K562 (cell line): Measurements from ENCODE around the gene WFIKKN1. TPM values are rescaled to one million over a fixed set of nuclear protein-coding genes. Genes with fewer than 3 reads are reported as not detected.

Experiments used
- BCL6 ChIP-seq: fragments of 250-450 bp; sonication (Bioruptor Pico); IDR thresholded peaks from 2 replicates; pipeline ENCODE4 v1.4.0; 2020
- BHLHE40 ChIP-seq: IDR thresholded peaks from 2 replicates; pipeline ENCODE4 v1.6.1; 2011; ENCODE audit warnings: low read length, improper control_type of control experiment
- HDAC3 ChIP-seq: fragments of 450-650 bp; IDR thresholded peaks from 2 replicates; pipeline ENCODE4 v1.6.1; 2018; ENCODE audit warnings: borderline replicate concordance, mild to moderate bottlenecking, moderate library complexity; ENCODE audit not compliant: partially characterized antibody
- MTA3 ChIP-seq: fragments of 450-650 bp; formaldehyde crosslinking; IDR thresholded peaks from 2 replicates; pipeline ENCODE4 v1.6.1; 2017; ENCODE audit warnings: mild to moderate bottlenecking, borderline replicate concordance
- NFIC ChIP-seq: fragments of 450-650 bp; IDR thresholded peaks from 2 replicates; pipeline ENCODE4 v1.6.1; 2017; ENCODE audit warnings: mild to moderate bottlenecking, inconsistent platforms
- POLR2A ChIP-seq: fragments of 450-650 bp; conservative IDR thresholded peaks from 2 replicates; pipeline ENCODE4 v1.6.1; 2016
- PYGO2 ChIP-seq: fragments of 450-650 bp; IDR thresholded peaks from 2 replicates; pipeline ENCODE4 v1.6.1; 2016; ENCODE audit warnings: mild to moderate bottlenecking, missing genetic modification characterization, moderate library complexity, missing compliant biosample characterization
- RBFOX2 ChIP-seq: fragments of 200-400 bp; formaldehyde crosslinking; IDR thresholded peaks from 2 replicates; pipeline ENCODE4 v1.6.1; 2017; ENCODE audit warnings: low read depth, mild to moderate bottlenecking, low read length, moderate library complexity
- SMC3 ChIP-seq: conservative IDR thresholded peaks from 2 replicates; pipeline ENCODE4 v1.6.1; 2011; ENCODE audit warnings: low read depth, low read length, improper control_type of control experiment; ENCODE audit not compliant: insufficient read depth
- SUPT5H ChIP-seq: fragments of 450-650 bp; IDR thresholded peaks from 2 replicates; pipeline ENCODE4 v1.6.1; 2016
- ZBTB7A ChIP-seq: IDR thresholded peaks from 2 replicates; pipeline ENCODE4 v1.6.1; 2011; ENCODE audit warnings: low read depth, mild to moderate bottlenecking, low read length, moderate library complexity, borderline replicate concordance; ENCODE audit not compliant: control insufficient read depth
- ZNF263 ChIP-seq: sonication (generic); formaldehyde crosslinking; IDR thresholded peaks from 2 replicates; pipeline ENCODE4 v1.8.0; 2022; ENCODE audit warnings: mild to moderate bottlenecking, missing genetic modification reagents, borderline replicate concordance
- polyA plus RNA-seq, 8 experiments: library from polyadenylated mRNA; depleted of rRNA in 4 of 8; stranded (reverse) in 5 of 8; unstranded in 3 of 8; fragments of >200 nt; fragmentation: Nextera tagmentation in 2 of 8; fragmentation: Illumina TruSeq in 1 of 8; extraction: Ambion mirVana in 2 of 8; extraction: Trizol in 1 of 8; gene quantifications; 2 replicates each; pipeline versions ENCODE4 v1.2.1 to v1.2.3, GENCODE V29; 2011 to 2014; ENCODE audit warnings: inconsistent platforms in 1 of 8, missing spikeins in 1 of 8
- total RNA-seq, 7 experiments: library from RNA; depleted of rRNA in 6 of 7; stranded (reverse); fragments of >200 nt in 6 of 7; fragmentation: Illumina TruSeq in 2 of 7; extraction: Trizol in 2 of 7; gene quantifications; 2 replicates each; pipeline versions ENCODE4 v1.2.1 to v1.2.3, GENCODE V29; 2011 to 2021; ENCODE audit warnings: low replicate concordance in 1 of 7
- TF ChIP-seq, protein P1 (sequence below): sonication (generic); formaldehyde crosslinking; IDR thresholded peaks from 2 replicates; pipeline ENCODE4 v1.8.0; 2022; ENCODE audit warnings: missing genetic modification reagents, mild to moderate bottlenecking, moderate library complexity, borderline replicate concordance
- TF ChIP-seq, protein P2 (sequence below): fragments of 150-350 bp; conservative IDR thresholded peaks from 2 replicates; pipeline ENCODE4 v1.6.1; 2014; ENCODE audit warnings: low read length
- TF ChIP-seq, protein P3 (sequence below): fragments of 250-450 bp; sonication (Bioruptor Pico); IDR thresholded peaks from 2 replicates; pipeline ENCODE4 v1.4.0; 2020; ENCODE audit warnings: borderline replicate concordance
- TF ChIP-seq, protein P4 (sequence below): sonication (generic); IDR thresholded peaks from 2 replicates; pipeline ENCODE4 v1.6.1; 2016
- TF ChIP-seq, protein P5 (sequence below): fragments of 200-800 bp; sonication (Bioruptor generic); IDR thresholded peaks from 2 replicates; pipeline ENCODE4 v1.6.1; 2017; ENCODE audit warnings: missing genetic modification characterization, missing compliant biosample characterization
- TF ChIP-seq, protein P6 (sequence below): sonication (generic); formaldehyde crosslinking; IDR thresholded peaks from 2 replicates; pipeline ENCODE4 v1.5.0; 2020; ENCODE audit warnings: missing genetic modification reagents

WFIKKN1 gene
- total and polyA plus RNA-seq, 9 of the 15 experiments (the other 6 are each of a cell fraction or from before 2014, with no cell fraction given): 0.14 to 1.1 (median 0.50) TPM; not detected in 4

DNA sequence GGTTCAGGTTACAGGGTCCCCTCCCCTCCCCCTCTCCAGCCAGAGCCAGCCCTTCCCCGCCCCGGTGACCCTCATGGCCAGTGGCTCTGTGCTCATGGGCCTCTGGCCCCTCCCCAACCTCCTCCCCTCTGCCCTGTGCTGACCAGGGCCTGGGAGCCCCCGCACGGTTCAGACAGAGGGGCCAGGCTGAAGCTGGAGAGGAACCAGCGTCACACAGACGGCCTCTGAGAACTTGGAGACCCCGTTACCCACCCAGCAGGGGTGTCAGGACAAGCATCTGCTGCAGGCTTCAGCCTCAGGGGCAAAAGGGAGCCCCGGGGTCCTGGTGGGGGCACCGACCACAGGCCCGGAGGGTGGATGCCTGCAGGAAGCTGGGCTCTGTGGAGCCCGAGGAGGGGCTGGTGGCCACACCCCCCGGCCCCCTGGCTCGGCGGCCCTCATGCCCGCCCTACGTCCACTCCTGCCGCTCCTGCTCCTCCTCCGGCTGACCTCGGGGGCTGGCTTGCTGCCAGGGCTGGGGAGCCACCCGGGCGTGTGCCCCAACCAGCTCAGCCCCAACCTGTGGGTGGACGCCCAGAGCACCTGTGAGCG lies at the start of gene WFIKKN1 (continued):
- TF ChIP-seq HDAC3: no peak
- TF ChIP-seq, protein P1, sequence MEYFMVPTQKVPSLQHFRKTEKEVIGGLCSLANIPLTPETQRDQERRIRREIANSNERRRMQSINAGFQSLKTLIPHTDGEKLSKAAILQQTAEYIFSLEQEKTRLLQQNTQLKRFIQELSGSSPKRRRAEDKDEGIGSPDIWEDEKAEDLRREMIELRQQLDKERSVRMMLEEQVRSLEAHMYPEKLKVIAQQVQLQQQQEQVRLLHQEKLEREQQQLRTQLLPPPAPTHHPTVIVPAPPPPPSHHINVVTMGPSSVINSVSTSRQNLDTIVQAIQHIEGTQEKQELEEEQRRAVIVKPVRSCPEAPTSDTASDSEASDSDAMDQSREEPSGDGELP (CRISPR knock-in tag): peak; percentile 32; the same call in 1 of the 2 replicates
- TF ChIP-seq BHLHE40: no peak
- TF ChIP-seq, protein P2, sequence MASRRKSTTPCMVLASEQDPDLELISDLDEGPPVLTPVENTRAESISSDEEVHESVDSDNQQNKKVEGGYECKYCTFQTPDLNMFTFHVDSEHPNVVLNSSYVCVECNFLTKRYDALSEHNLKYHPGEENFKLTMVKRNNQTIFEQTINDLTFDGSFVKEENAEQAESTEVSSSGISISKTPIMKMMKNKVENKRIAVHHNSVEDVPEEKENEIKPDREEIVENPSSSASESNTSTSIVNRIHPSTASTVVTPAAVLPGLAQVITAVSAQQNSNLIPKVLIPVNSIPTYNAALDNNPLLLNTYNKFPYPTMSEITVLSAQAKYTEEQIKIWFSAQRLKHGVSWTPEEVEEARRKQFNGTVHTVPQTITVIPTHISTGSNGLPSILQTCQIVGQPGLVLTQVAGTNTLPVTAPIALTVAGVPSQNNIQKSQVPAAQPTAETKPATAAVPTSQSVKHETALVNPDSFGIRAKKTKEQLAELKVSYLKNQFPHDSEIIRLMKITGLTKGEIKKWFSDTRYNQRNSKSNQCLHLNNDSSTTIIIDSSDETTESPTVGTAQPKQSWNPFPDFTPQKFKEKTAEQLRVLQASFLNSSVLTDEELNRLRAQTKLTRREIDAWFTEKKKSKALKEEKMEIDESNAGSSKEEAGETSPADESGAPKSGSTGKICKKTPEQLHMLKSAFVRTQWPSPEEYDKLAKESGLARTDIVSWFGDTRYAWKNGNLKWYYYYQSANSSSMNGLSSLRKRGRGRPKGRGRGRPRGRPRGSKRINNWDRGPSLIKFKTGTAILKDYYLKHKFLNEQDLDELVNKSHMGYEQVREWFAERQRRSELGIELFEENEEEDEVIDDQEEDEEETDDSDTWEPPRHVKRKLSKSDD: no peak
- no peak for TF ChIP-seq PYGO2 (tag)
- TF ChIP-seq, protein P3, sequence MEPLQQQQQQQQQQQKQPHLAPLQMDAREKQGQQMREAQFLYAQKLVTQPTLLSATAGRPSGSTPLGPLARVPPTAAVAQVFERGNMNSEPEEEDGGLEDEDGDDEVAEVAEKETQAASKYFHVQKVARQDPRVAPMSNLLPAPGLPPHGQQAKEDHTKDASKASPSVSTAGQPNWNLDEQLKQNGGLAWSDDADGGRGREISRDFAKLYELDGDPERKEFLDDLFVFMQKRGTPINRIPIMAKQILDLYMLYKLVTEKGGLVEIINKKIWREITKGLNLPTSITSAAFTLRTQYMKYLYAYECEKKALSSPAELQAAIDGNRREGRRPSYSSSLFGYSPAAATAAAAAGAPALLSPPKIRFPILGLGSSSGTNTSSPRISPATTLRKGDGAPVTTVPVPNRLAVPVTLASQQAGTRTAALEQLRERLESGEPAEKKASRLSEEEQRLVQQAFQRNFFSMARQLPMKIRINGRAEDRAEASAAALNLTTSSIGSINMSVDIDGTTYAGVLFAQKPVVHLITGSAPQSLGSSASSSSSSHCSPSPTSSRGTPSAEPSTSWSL (CRISPR knock-in tag): no peak
- peak; percentile 42; the same call in 1 of the 2 replicates for TF ChIP-seq SUPT5H
- TF ChIP-seq SMC3: no peak
- peak; percentile 35; the same call in 1 of the 2 replicates for TF ChIP-seq RBFOX2
- TF ChIP-seq, protein P4, sequence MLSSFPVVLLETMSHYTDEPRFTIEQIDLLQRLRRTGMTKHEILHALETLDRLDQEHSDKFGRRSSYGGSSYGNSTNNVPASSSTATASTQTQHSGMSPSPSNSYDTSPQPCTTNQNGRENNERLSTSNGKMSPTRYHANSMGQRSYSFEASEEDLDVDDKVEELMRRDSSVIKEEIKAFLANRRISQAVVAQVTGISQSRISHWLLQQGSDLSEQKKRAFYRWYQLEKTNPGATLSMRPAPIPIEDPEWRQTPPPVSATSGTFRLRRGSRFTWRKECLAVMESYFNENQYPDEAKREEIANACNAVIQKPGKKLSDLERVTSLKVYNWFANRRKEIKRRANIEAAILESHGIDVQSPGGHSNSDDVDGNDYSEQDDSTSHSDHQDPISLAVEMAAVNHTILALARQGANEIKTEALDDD: no peak
- TF ChIP-seq, protein P5, sequence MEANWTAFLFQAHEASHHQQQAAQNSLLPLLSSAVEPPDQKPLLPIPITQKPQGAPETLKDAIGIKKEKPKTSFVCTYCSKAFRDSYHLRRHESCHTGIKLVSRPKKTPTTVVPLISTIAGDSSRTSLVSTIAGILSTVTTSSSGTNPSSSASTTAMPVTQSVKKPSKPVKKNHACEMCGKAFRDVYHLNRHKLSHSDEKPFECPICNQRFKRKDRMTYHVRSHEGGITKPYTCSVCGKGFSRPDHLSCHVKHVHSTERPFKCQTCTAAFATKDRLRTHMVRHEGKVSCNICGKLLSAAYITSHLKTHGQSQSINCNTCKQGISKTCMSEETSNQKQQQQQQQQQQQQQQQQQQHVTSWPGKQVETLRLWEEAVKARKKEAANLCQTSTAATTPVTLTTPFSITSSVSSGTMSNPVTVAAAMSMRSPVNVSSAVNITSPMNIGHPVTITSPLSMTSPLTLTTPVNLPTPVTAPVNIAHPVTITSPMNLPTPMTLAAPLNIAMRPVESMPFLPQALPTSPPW (CRISPR knock-in tag): 0 out of 2 replicates have a peak, but pooled peaks have one; percentile 31
- 0 out of 2 replicates have a peak, but pooled peaks have one; percentile 39 for TF ChIP-seq MTA3
- 0 out of 2 replicates have a peak, but pooled peaks have one; percentile 33 for TF ChIP-seq ZNF263 (CRISPR knock-in tag)
- TF ChIP-seq BCL6 (CRISPR knock-in tag): no peak
- peak; percentile 93 for TF ChIP-seq NFIC
- peak; percentile 35; the same call in 1 of the 2 replicates for TF ChIP-seq POLR2A
- TF ChIP-seq, protein P6, sequence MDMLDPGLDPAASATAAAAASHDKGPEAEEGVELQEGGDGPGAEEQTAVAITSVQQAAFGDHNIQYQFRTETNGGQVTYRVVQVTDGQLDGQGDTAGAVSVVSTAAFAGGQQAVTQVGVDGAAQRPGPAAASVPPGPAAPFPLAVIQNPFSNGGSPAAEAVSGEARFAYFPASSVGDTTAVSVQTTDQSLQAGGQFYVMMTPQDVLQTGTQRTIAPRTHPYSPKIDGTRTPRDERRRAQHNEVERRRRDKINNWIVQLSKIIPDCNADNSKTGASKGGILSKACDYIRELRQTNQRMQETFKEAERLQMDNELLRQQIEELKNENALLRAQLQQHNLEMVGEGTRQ (CRISPR knock-in tag): no peak
- peak; percentile 71; the same call in 1 of the 2 replicates for TF ChIP-seq ZBTB7A
